PC-9 (cell line): ENCODE measurements around the gene CCDC192. TPM values are rescaled to one million over a fixed set of nuclear protein-coding genes. Genes with fewer than 3 reads are reported as not detected.

Source experiments
- Bru-seq: library from RNA; stranded (reverse); fragments of 400-500 nt; gene quantifications from one replicate; lab custom pipeline; 2021; lab: Mats Ljungman, UMichigan
- BruChase-seq, 2 experiments: library from RNA; stranded (reverse); fragments of 400-500 nt; gene quantifications; one replicate each; lab custom pipeline; 2021; lab: Mats Ljungman, UMichigan
- BruUV-seq: library from RNA; stranded (reverse); fragments of 400-500 nt; replicated peaks from 2 replicates; lab custom pipeline; 2021; lab: Mats Ljungman, UMichigan
- CTCF ChIA-PET: fragments of 300-600 bp; sonication (Branson Sonifier 250); formaldehyde crosslinking; loops from one replicate; lab custom pipeline; 2022; ENCODE audit warnings: antibody characterized with exemption; lab: Charles Lee
- POLR2A ChIA-PET: fragments of 300-600 bp; sonication (Branson Sonifier 250); formaldehyde crosslinking; loops from one replicate; lab custom pipeline; 2022; ENCODE audit warnings: antibody characterized with exemption; ENCODE audit not compliant: unreplicated experiment; lab: Charles Lee
- DNase-seq, 2 experiments: peaks; one replicate each; pipeline versions ENCODE4 v3.0.0 to v3.0.0-alpha.2; 2015 to 2022; ENCODE audit warnings: mixed read lengths in 1 of 2
- H2AFZ ChIP-seq: fragments of 200-600 bp; sonication (generic); 2 replicates; pipeline ENCODE4 v1.8.1; 2017; ENCODE audit warnings: antibody characterized with exemption
- H3F3A ChIP-seq: fragments of 200-600 bp; sonication (generic); 2 replicates; pipeline ENCODE4 v1.8.1; 2017; ENCODE audit warnings: antibody characterized with exemption, mild to moderate bottlenecking, low read depth; ENCODE audit not compliant: insufficient read depth
- H3K27ac ChIP-seq: fragments of 200-600 bp; sonication (generic); 2 replicates; pipeline ENCODE4 v1.6.1; 2016; ENCODE audit warnings: mixed run types
- H3K27me3 ChIP-seq: fragments of 200-600 bp; sonication (generic); 2 replicates; pipeline ENCODE4 v1.6.1; 2016; ENCODE audit warnings: low read depth, mixed run types; ENCODE audit not compliant: insufficient read depth
- H3K36me3 ChIP-seq: fragments of 200-600 bp; sonication (generic); 2 replicates; pipeline ENCODE4 v1.6.1; 2016; ENCODE audit warnings: low read depth, mixed run types
- H3K4me1 ChIP-seq: fragments of 200-600 bp; sonication (generic); replicated peaks from 2 replicates; pipeline ENCODE4 v1.6.1; 2016; ENCODE audit warnings: mixed run types; ENCODE audit not compliant: insufficient read depth
- H3K4me2 ChIP-seq: fragments of 200-600 bp; sonication (generic); 2 replicates; pipeline ENCODE4 v1.6.1; 2017; ENCODE audit warnings: mixed run types
- H3K4me3 ChIP-seq: fragments of 200-600 bp; sonication (generic); 2 replicates; pipeline ENCODE4 v1.6.1; 2016; ENCODE audit warnings: mixed run types
- H3K79me2 ChIP-seq: fragments of 200-600 bp; sonication (generic); 2 replicates; pipeline ENCODE4 v1.6.1; 2017; ENCODE audit warnings: low read depth, mixed run types
- H3K9me2 ChIP-seq: fragments of 200-600 bp; sonication (generic); 2 replicates; pipeline ENCODE4 v1.8.1; 2017; ENCODE audit warnings: mild to moderate bottlenecking; ENCODE audit not compliant: insufficient read depth
- H3K9me3 ChIP-seq: fragments of 200-600 bp; sonication (generic); 2 replicates; pipeline ENCODE4 v1.8.1; 2016; ENCODE audit warnings: low read depth; ENCODE audit not compliant: insufficient read depth
- H4K20me1 ChIP-seq: fragments of 200-600 bp; sonication (generic); 2 replicates; pipeline ENCODE4 v1.8.1; 2017; ENCODE audit not compliant: insufficient read depth
- CTCF ChIP-seq: fragments of 200-600 bp; sonication (generic); conservative IDR thresholded peaks from 2 replicates; pipeline ENCODE4 v1.6.1; 2017; ENCODE audit warnings: mixed run types, antibody characterized with exemption, mild to moderate bottlenecking, moderate library complexity
- EZH2 ChIP-seq: fragments of 200-600 bp; sonication (generic); IDR thresholded peaks from 2 replicates; pipeline ENCODE4 v1.8.0; 2017; ENCODE audit warnings: antibody characterized with exemption, low read depth
- intact Hi-C: fragments of 100-400 bp; cut with micrococcal nuclease; formaldehyde crosslinking; loops from one replicate; pipeline ENCODE4 v1.10.0; 2022; ENCODE audit not compliant: unreplicated experiment
- long read RNA-seq: library from polyadenylated mRNA; stranded (forward); transcript quantifications from one replicate; pipeline ENCODE4 v2.0.0, GENCODE V29; 2022
- total RNA-seq: library from RNA; stranded (reverse); gene quantifications from 2 replicates; pipeline ENCODE4 v1.2.3, GENCODE V29; 2021

The CCDC192 gene, protein sequence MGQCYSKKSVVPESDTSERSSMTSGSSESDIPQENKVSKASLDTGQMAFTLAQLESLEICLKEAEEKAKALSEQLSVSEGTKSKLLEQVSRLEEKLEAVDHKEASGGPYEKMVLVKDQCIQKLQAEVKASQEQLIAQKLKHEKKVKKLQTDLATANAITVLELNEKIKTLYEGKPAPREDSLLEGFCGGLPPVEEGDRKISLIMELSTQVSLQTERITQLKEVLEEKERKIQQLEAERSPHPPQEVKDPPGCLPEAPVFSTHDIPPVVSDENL
- not detected in 2 replicates for total RNA-seq
- Bru-seq, nascent RNA, result percentile 3 among the genes with signal in this experiment
- BruChase-seq, experiment 1, labeled RNA remaining after a 2-hour chase, result percentile 2 among the genes with signal in this experiment
- percentile 0 among the genes with signal in this experiment for BruChase-seq, experiment 2, labeled RNA remaining after a 6-hour chase
- long read RNA-seq, partial matches to known transcripts, result 0 of 2 reads
- long read RNA-seq, other reads (novel, unspliced or antisense), result 2 of 2 reads

DNA sequence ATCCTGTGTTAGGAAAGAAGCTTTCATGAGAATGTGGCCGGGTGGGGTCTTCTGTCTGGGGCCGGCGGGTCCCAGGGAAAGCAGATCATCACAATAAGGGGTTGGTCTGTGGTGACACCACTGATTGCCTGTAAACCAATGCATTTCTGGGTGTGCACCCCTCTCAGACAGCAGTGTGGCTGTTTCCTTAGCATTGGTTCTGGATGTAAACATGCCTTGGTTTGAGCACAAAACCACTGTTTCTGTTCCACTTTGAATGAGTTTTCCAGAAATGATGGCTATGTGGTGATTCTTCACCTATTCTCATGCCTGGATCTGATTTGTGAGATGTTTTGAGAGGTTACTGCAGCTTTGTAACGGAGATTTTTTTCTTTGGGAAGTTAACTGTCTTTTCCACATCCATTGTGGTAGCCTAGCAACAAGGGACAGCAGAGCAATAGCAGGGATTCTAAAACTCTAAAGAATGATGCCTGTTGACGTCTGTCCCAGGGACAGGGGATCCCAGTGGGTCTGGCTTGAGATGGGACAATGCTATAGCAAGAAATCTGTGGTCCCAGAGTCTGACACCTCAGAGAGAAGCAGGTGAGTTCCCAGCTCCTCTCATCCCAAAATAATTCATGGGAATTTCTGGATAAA, at the start of gene CCDC192:
Gene CCDC192 (plus strand): TSS at position 466 of the 636 bp plus-strand sequence. CDS start 55 bp downstream, at position 521.
- 0 out of 2 replicates have a peak, but pooled peaks cover 3% of the 10 kb centered on the region for H3K9me2 ChIP-seq
- no peaks in the 10 kb centered on the region for H4K20me1 ChIP-seq
- CTCF ChIA-PET, result no interaction called here
- H3K27me3 ChIP-seq, result no peaks in the 10 kb centered on the region
- H2AFZ ChIP-seq, result no peak within 1 kb of the TSS
- BruUV-seq, result no TSS peak
- H3K27ac ChIP-seq, result no peak within 1 kb of the TSS
- H3F3A ChIP-seq, result no peaks in the 10 kb centered on the region
- intact Hi-C loops, result no loop called here
- H3K36me3 ChIP-seq, result no peaks in the 10 kb centered on the region
- no peaks in the 10 kb centered on the region for H3K9me3 ChIP-seq
- POLR2A ChIA-PET, result no interaction called here
- H3K4me3 ChIP-seq, result no peak within 1 kb of the TSS
- no peak within 1 kb of the TSS for H3K4me2 ChIP-seq
- no peak for DNase-seq
- H3K79me2 ChIP-seq, result no peaks in the 10 kb centered on the region
- TF ChIP-seq CTCF (no peak), EZH2 (no peak)
- peaks cover 14% of the 10 kb centered on the region for H3K4me1 ChIP-seq

- Histone ChIP-seq H3K27ac (no peak overlapping the region), H3K36me3 (no peaks in the 10 kb centered on the region), H2AFZ (no peak overlapping the region), H3K27me3 (no peaks in the 10 kb centered on the region), H3F3A (no peaks in the 10 kb centered on the region), H3K79me2 (no peaks in the 10 kb centered on the region), H4K20me1 (no peaks in the 10 kb centered on the region), H3K9me2 (no peaks in the 10 kb centered on the region), H3K4me2 (no peak overlapping the region), H3K4me3 (no peak overlapping the region), H3K4me1 (no peaks in the 10 kb centered on the region), H3K9me3 (no peaks in the 10 kb centered on the region)
- no TSS peak for BruUV-seq
- TF ChIP-seq CTCF (no peak), EZH2 (no peak)
- intact Hi-C loops, result no loop called here
- ChIA-PET POLR2A (no interaction called here), CTCF (no interaction called here)
- no peak for DNase-seq
Measured at GRCh38 chr5:127656825-127657224, 46.4 kb upstream of the CCDC192 start.

DNA sequence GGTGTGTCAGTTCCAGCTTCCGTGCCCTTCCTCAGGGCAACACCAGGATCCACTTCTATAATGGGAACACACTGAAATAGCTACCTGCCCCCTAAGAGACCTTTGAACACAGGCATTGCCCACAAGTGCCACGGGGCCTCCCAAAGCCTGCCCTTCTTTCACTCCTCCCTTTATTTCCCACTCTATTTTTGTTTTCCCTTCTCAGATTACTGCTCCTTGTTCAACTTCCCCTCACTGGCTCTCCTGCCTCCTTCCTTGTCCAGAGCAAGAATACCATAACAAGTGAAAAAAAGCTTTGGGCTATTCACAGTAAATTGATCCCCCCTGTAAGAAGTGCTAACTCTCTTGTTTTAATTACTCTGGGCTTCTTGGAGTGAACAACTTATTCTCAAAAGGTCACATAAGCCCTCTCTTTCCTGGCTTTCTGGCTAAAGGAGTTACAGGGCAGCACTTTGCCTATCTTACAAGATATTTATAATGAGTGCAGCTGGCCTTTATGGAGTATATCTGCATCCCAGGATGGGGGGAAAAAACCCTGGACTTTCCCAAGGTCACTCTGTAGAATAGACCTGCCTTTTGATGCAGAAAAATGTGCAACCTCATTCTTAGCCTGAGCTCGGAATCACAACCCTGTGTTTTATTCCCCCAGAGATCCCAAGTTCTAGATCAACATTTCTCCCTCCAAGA, 43.0 kb upstream of the CCDC192 start:
- Histone ChIP-seq H3K27ac (no peak overlapping the region), H3K9me2 (no peaks in the 10 kb centered on the region), H3K9me3 (no peaks in the 10 kb centered on the region), H3K36me3 (no peaks in the 10 kb centered on the region), H3K79me2 (no peaks in the 10 kb centered on the region), H2AFZ (no peak overlapping the region; the same call in 1 of the 2 replicates), H3K27me3 (no peaks in the 10 kb centered on the region), H3K4me2 (no peak overlapping the region), H3K4me3 (no peak overlapping the region), H3F3A (no peaks in the 10 kb centered on the region), H4K20me1 (no peaks in the 10 kb centered on the region), H3K4me1 (no peaks in the 10 kb centered on the region)
- ChIA-PET POLR2A (no interaction called here), CTCF (no interaction called here)
- BruUV-seq, result no TSS peak
- TF ChIP-seq EZH2, result no peak
- TF ChIP-seq CTCF, result no peak
- intact Hi-C loops, result no loop called here
- DNase-seq, result no peak
